Right lobe of liver (tissue), 4 donors: ENCODE results near the gene NUAK1.

Source experiments
- CTCF ChIP-seq, 4 donors: fragments of 200-600 bp in 3 of 4; fragments of 450-650 bp in 1 of 4; IDR thresholded peaks; one replicate each; pipeline versions ENCODE4 v1.5.1 to v1.8.0; 2016 to 2022; ENCODE audit warnings: antibody characterized with exemption in 4 of 4, mild to moderate bottlenecking in 2 of 4
- POLR2A ChIP-seq: fragments of 450-650 bp; IDR thresholded peaks from one replicate; pipeline ENCODE4 v1.6.1; 2017; ENCODE audit warnings: antibody characterized with exemption, mild to moderate bottlenecking
- donor health status: DM: no; HTN: no; CAD: no.
- donor health status: DM: no; HTN: no; CAD: no.
- donor health status: DM: no; HTN: yes; CAD: no.

- no peak for TF ChIP-seq POLR2A
- no peak for TF ChIP-seq CTCF (IDR thresholded peaks at IDR 0.05)
Measured at GRCh38 chr12:106135781-106136180, 3.0 kb downstream of the NUAK1 start.
